ENCODE results near the gene TLE4.
"Not testable (repeated sequence)": the region's sequence is repeated elsewhere in the genome, so short reads cannot be mapped to it uniquely, and the experiment has no call there.

TLE4 gene

GRCh38 chr9:79604921-79605562, 33.3 kb downstream of the TLE4 start:
- no peak for DNase-seq

DNA sequence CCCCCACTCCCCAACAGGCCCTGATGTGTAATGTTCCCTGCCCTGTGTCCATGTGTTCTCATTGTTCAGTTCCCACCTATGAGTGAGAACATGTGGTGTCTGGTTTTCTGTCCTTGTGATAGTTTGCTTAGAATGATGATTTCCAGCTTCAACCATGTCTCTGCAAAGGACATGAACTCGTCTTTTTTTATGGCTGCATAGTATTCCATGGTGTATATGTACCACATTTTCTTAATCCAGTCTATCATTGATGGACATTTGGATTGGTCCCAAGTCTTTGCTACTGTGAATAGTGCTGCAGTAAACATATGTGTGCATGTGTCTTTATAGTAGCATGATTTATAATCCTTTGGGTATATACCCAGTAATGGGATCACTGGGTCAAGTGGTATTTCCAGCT, 34.8 kb downstream of the TLE4 start:
- DNase-seq = not testable (repeated sequence)

DNA sequence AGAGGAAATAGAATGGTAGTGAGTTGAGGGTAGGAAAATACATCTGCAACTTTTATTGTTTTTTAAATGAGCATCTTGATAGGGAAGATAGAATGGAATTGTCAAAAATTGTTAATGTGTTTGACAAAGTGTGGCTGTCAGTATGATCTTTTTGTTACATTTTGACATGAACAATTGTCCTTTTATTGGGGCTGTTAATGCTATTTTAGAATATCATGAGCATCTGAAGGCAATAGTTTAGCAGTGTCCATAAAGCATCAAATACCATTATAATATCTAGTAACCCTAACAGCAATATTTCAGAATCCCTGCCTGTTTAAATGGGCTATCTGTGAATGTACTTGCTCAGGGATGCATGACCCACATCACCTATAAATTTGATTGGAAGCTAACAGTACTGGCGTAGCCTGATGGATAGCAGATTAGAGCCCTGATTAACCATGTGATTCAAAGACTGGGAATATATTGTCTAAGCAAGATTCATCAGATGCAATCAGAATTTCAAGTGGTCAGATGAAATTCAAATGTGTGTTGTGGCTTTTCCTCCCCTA, 37.8 kb downstream of the TLE4 start:
- no peak for DNase-seq

- no peak for DNase-seq
Observed at GRCh38 chr9:79610019-79610631, 38.4 kb downstream of the TLE4 start.

- no peak for DNase-seq
Observed at GRCh38 chr9:79610791-79611614, 39.2 kb downstream of the TLE4 start.

- DNase-seq = no peak
Observed at GRCh38 chr9:79613145-79613544, 41.4 kb downstream of the TLE4 start.

DNA sequence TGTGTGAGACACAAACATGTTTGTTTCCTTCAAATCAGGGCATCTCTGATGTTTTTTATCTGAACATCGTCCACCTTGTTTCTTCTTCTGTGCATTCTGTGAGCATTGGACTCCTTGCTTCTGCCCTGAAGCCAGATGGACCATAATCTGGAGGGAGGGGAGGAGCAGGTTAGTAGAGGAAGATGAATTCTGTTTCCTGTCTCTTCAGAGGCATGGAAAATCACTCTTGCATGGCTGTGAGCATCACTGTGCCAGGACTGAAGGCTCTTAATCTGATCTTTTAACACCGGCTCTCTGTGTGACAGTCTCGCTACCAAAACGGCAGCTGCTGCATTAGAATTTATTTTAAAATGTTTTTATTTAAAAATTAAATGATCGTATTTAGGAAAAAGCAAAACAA, 43.3 kb downstream of the TLE4 start:
- peak in 1 of 2 experiments; percentile 6 for DNase-seq

DNA sequence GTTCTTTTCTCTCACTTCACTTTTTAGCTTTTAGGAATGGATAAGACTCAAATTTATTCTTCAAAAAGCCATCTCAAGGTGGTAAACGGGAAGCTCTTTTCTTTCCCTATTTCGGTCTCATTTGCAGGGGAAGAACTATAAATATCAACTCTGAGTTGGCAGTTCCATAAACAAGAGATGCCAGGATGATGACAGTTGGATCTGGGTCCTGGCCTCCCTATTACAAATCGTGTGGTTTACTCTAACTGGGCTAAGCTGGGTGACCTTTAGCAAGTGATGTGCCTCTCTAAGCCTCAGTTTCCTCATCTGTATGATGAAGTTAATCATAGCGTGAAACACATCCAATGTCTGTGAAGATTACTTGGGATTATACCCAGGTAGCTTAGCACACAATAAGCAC, 44.2 kb downstream of the TLE4 start:
- DNase-seq = no peak

DNA sequence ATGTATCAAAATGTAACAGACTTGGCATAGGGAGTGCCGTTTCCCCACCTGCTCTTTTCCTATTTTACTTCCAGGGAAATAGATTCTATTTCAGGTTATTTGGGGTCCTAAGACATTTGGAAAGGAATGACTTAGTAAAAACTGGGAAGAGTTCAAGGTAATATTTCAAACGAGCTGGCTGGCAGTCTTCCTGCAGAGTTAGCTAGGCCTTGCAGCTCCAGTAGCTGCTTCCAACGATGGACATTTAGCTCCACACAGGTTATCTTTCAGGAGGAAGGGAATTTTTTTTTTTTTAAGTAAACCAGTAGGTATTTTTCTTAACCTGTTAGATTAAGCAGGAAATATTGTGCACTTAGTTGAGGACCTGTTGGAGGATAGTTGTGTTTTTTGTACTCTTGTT, 45.2 kb downstream of the TLE4 start:
- no peak for DNase-seq

GRCh38 chr9:79617395-79617794, 45.6 kb downstream of the TLE4 start:
- DNase-seq = no peak

GRCh38 chr9:79619930-79620329, 48.2 kb downstream of the TLE4 start:
- DNase-seq = no peak

- no peak for DNase-seq
Observed at GRCh38 chr9:79621916-79622575, 50.3 kb downstream of the TLE4 start.

DNA sequence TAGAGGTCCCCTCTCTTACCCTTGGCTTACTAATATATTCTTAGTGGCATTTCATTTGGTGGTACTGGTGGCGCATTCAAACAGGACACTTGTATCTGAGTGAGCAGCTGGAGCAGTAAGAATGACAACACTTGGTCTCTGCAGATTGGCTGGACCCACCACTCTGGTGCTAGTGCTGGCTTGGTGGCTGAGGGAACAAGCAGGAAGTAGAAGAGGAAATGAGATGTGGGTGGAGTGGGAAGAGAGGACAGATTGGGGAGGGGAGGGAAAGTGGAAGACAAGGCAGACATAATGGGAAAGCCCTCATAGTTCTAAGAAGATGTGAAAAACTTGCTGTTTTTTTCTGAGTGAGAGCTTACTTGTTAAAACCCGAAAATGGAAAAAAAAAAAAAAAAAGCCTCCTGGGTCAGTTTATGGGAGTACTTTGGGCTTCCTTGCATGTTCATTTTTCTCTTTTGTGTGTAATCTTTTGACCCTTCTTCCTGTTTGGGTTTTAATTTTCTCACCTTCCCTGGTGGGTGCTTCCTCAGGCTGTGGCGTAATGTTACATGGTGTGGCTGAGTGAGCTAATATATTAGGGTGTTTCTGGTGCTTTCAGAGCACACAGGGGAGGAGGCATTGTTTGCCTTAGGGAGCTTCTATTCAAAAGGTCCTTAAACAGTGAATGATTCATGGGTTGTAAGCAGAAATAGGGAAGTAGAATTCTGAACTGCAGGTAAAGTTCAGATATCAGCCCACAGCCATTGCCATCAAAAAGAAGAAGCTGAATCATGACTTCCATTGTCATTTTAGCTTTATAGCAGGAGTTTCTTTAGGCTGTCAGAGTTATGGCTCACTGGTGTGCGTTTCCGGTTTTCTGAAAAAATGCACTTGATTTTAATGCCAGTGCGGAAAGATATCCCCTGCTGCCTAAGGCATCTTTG, 52.3 kb downstream of the TLE4 start:
- DNase-seq = no peak

DNA sequence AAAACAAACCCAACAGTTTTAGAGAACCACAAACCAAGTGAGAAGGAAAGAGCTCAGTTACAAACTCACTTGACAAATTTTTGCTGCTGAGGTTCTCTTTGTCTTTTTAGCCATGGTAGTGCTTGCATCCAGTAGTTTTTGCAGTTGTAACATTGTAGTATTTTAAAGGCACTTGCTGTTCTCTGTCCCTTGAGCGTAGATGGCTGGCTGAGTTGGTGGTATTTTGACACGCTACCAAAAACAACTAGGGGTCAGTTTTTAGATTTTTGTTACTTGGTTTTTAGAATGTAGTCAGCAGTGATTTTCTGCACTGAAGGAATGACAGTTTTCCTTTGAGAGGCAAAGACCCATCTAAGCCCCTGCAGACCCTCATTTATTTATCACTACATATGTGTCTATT, 58.0 kb downstream of the TLE4 start:
- no peak for DNase-seq

GRCh38 chr9:79630521-79631403, 59.0 kb downstream of the TLE4 start:
- DNase-seq = no peak

GRCh38 chr9:79632060-79632459, 60.3 kb downstream of the TLE4 start:
- DNase-seq = no peak

- no peak for DNase-seq
Observed at GRCh38 chr9:79632705-79633104, 60.9 kb downstream of the TLE4 start.

DNA sequence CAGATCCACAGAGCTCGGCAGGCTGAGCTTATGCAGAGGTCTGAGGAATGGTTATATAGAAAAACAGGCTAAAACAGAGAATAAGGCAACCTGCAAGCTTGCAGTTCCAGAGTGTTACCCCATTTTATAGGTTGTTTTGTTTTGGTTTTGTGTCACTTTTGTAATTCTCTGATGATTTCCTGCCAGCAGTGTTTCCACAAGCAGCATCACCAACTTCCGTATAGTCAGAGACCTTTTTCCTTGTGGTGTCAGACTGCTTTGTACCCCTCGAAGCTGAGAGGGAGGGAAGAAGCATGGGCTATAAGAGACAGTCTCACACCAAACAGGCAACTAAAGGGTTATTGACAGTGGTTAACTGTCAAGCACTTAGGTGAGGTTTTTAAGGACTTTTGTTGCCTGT, 61.8 kb downstream of the TLE4 start:
- no peak for DNase-seq

DNA sequence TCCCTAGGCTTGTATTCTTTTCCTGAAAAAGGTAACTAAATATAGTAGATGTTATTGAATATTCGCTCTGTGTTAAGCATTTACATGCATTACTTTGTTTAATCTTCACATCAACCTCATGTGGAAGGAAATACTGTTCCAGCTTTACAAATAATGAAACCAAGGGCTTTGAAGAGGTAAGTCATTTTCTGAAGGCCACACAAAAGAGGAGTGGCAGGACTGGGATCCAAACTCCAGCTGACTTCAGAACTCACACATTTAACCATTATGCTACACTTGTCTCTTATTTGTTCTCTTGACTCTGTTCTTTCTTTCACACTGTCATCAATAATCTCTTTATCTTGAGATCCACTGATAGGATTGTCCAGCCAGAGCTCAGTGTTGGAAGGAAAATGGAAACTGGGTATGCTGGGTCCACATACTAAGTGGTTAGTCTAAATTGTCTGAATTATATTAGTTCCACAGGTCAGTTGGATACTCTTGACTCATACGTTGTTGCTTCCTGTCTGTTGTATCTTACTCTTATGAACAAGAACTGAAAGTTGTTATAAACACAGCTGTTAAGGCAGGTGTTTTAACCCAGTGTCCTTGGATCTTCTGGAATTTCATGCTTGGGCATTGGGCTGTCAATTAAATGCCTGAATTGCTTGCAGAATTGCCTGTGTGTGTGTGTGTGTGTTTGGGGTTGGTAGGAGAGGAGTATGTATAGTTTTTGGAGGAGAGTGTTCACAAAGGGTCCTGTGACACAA, 65.6 kb downstream of the TLE4 start:
- DNase-seq = no peak

- no peak for DNase-seq
Observed at GRCh38 chr9:79638806-79639205, 67.0 kb downstream of the TLE4 start.
